AML-193 (cell line): ENCODE data around the gene ULK1.

Source experiments
- DNase-seq, 2 experiments: peaks; one replicate each; lab custom pipeline; 2025; lab: John Stamatoyannopoulos, UW

Gene ULK1

GRCh38 chr12:131892711-131893604 lies 1.5 kb upstream of the ULK1 start:
- no peak for DNase-seq

- no peak for DNase-seq
Measured at GRCh38 chr12:131893605-131894312, 663 bp upstream of the ULK1 start.

DNA sequence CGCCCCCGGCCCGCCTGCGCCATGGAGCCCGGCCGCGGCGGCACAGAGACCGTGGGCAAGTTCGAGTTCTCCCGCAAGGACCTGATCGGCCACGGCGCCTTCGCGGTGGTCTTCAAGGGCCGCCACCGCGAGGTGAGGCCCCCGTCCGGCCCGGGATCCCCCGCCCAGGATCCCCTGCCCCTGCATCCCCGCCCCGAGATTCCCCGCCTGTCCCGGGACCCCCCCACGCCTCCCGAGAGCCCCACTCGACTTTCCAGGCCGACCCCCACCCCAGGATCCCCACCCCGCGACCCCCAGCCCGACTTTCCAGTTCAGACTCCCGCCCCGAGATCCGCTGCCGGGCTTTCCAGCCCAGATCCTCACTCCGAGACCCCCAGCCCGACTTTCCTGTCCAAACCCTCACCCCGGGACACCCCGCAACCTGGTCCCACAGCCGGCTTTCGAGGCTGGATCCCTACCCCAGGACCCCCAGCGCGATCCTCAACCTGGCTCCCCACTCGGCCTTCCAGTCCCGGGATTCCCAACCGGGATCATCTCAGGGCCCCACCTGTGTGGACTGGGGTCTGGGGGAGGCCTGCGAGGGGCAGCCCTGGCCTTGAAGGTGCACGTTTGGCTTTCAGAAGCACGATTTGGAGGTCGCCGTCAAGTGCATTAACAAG lies 688 bp downstream of the ULK1 start:
- no peak for DNase-seq

DNA sequence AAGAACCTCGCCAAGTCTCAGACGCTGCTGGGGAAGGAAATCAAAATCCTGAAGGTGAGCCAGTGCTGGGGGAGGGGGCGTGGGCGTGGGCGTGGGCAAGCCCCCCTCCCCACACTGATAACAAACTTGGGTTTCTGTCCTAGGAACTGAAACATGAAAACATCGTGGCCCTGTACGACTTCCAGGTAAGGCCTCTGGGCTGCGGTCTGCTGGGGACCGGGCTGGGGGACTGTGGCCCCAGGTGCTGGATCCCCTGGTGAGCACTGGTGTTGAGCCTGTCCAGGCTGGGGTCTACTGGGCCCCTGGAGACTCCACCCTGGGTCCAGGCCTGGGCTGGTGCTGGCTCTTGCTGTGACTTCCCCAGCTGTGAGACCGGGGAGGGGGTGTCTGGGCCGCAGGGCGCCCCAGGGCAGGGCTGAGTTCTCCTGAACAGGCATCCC lies 1.2 kb downstream of the ULK1 start:
- DNase-seq, result no peak

GRCh38 chr12:131896080-131896810 lies 1.8 kb downstream of the ULK1 start:
- peak; percentile 54 to 55 for DNase-seq

- DNase-seq, result no peak
Measured at GRCh38 chr12:131896811-131897270, 2.4 kb downstream of the ULK1 start.

- no peak for DNase-seq
Measured at GRCh38 chr12:131897276-131897675, 2.9 kb downstream of the ULK1 start.

DNA sequence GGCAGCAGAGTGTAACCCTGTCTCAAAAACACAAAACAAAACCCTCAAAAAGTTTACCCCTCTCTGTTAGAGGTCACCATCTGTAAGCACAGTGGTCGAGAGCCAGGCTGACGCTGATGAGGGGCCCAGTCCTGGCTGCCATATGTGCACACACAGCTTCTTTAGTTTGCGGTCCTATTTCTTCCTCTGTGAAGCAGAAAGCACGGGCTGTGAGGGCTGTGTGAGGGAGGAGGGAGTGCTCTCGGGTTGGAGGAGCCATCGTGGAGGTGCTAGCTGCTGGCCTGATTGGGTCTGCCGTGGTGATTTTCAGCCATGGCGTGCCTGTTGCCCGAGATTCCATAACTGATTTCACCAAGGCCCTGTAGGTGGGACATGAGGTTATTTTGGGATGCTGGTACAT lies 3.5 kb downstream of the ULK1 start:
- DNase-seq, result no peak

GRCh38 chr12:131900397-131900796 lies 6.0 kb downstream of the ULK1 start:
- DNase-seq, result no peak

DNA sequence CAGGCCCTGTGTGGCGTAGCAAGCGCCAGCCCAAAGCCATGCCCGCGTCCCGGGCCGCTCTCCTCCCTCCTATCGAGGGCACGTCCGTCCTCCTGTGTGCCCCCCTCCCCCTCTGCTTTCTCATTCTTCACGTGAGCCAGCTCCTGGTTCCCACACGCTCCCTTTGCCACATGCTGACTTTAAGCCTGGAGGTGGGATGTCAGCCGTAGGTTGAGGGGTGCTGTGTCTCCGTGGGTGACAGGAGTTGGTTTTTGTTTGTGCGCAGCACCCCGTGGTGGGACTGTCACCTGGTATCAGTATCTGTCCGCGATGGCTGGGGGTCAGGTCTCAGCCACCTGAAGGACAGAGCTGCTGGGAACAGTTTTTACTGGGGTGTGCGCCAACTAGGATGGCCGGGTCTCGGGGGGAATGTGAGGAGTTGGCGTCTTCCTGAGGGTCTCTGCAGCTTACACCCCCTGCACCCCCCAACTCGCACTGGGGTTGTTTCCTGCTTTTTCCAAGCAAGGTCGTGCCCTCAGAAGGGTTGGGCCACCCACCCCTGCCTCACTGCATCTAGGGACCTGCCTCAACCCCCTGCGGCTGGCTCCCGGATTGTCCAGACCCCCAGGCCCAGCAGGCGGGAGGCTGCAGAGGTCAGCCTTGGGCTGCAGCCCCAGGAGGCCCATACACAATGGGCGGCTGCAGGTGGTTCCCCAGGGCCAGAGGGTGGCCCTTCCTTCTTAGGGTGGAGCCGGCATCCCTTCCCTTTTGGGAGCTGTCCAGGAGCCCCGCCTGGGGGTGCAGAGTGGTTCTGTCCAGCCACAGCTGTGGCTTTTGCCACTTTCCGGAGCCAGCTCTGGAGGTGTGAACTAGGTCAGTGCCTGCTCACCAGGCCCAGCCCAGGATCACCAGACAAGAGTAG lies 7.3 kb downstream of the ULK1 start:
- DNase-seq, result no peak

DNA sequence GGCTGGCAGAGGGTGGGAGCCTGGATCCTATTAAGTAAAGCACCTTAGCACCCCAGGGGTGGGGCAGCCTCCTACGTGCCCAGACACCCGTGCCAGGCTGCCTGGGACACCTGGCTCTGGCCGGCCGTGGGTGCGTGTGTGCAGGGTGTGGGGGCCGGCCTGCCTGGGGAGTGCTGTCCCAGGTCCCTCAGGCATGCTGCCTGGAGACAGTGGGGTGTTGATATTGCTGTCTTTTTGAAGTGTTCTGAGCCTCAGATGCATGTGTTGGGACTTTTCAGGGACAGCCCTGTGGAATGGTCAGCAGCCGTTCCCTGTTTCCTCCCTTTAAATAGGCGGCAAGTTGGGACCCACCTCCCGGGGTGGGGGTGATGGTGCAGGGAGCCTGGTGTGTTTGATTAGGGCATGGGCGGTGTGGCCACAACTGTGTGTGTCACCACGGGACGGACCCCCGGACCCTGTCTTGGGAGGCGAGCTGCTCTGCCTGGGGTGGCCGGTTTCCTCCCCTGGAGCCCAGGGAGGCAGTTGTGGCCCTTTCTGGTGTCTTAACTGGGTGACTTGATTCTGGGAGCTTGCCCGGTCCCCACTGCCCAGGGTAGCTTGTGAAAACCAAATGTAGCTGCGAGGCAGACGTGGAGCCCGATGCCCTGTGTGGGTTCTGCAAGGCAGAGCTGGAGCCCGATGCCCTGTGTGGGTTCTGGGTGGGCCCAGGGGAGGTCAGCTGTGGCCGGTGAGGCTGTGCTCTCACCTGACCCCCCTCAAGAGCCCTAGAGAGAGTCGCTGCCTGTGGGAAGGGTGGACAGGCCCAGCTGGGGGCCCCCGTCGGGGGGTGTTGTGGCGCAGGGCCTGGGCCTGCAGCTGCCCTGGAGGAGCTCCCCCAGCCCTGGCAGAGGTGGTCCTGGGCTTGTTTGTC lies 8.2 kb downstream of the ULK1 start:
- DNase-seq, result no peak

DNA sequence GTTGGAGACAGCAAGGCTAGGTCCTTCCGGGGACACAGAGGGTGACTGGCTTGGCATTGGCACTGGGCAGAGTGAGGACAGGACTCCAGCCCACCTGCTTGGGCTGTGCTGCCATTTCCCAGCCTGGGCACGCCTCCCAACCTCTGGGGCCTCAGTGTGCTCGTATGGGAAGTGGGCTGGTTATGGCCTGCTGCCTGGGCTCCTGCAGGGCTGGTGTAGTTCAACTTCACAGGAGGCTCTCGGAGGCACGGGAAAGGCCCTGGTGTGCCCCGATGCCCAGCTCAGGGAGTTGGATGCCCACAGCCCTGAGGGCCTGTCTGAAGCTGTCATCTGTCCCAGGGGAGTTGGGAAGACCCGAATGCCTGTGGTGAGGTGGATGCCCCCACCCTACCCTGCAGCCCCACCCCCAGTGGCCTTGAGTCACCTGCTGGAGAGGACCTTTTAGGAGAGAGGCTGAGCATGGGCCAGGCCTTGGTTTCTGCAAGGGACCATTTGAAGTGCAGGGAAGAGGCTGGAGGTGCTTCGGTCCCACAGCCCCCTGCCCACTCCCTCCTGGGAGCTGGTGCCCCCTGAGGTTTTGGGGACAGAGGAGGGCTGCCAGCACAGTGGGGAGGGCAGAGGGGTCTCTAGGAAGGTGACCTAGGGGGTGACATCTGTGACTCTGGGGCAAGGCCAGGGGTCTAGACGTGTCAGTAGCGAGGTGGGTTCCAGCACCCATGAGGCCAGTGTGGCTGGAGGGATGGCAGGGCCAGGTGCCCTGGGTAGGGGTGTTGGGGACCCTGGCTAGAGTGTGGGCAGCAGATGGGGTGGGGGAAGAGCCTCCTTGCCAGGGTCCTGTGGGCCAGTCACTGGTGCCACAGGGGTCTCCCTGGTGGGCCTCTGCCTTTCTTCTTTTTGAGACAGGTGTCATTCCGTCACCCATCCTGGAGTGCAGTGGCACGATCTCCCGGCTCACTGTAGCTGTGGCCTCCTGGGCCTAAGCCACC lies 9.1 kb downstream of the ULK1 start:
- DNase-seq, result no peak

DNA sequence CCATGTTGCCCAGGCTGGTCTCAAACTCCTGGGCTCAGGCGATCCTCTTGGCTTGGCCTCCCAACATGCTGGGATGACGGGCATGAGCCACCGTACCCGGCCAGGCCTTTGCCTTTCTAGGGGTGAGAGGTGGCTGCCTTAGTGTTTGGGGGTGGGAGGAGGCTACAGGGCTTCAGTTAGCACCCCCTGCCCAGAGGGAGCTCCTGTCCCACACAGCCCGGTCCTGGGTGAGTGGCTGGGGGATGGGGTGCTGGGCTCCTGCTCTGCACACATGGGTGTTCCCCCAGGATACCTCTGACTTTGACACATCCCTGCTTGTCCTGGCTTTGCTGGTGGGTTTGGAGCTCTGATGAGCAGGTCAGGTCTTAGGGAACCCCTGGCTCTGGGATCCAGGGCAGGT lies 9.9 kb downstream of the ULK1 start:
- DNase-seq, result no peak

DNA sequence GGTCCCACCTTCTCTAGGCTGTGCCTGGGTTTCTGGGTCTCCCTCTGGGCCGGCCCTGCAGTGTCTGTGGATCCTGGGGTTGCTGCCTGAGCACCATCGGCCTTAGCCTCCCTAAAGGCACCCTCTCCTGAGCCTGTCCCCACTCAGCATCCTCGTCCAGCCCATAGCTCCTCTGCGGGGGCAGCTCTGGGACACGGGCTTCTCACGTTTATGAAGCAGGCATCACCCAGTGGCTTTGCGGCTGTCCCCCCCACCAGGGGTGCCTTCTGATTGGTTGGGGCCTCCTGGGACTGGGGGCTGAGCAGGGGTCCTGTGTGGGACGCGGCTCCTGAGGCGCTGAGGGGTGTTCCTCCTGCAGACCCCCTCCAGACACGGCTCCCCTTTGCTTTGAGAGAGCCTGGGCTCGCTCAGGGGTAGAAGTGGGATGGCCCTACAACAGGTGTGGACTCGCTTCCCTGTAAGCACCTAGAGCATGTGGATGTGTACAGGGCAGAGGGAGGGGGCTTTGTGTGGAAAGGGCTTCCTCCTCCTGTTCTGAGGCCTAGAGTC lies 10.7 kb downstream of the ULK1 start:
- DNase-seq, result no peak

DNA sequence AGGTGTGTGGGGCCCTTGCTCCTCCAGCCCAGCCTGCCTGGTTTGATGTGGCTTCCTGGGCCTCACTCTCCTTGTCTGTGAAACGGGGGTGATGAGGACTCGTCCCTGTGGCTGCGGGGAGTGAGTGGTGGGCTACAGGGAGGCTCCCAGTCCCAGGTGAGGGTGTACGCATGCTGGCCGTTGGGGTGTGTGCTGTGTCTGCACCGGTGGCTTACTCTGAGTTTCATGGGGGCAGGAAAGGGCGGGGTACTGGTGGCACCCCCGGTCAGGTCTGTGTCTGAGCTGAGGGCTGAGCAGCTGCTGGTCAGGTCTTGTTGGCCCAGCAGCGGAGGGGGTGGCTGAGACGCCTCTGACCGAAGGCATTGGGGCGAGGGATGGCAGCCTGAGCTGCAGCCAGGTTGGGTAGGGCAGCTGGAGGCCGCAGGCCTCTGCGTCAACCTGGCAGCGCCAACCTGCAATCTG lies 11.2 kb downstream of the ULK1 start:
- DNase-seq, result no peak

DNA sequence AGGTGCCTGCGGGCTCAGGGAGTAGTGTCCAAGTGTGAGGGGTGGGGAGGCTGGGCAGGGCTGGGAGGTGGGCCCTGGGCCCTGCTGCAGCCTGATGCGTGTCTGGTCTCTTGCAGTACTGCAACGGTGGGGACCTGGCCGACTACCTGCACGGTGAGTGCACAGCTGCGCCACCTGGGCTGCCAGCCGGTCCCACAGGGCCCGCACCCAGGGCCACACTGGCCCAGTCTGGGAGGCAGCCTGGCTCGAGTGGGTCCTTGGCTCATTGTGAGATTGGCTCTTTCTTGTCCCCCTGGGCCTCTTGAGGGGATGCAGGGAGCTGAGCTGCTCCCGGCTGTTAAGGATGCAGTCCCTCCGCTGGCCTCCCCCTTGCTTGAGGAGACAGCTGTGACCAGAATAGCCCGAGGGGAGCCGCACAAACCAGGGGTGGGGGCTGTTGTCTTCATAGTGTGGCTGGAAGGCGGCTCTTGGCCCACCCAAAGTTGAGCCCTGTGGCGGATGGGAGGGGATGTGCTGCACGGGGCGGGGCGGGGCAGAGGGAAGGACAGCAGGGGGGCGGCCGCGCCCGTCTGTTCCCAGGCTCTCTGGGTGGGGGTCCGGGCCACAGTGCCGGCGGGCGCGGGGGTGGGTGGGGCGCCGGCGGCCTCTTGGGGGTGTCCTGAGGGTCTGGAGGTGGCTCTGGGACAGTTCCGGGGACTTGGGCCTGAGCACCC lies 13.1 kb downstream of the ULK1 start:
- no peak for DNase-seq
